GM10248 (cell line): Measurements from ENCODE around the gene NOP9.

Experiments
- CTCF ChIA-PET: fragments of 300-600 bp; sonication (Branson Sonifier 250); formaldehyde crosslinking; extraction: SDS; loops from one replicate; lab custom pipeline; 2021; ENCODE audit warnings: antibody characterized with exemption; lab: Yijun Ruan, JAX
- POLR2A ChIA-PET: fragments of 350-650 bp; sonication (Branson Sonifier 250); formaldehyde crosslinking; extraction: SDS; loops from one replicate; lab custom pipeline; 2020; ENCODE audit warnings: antibody characterized with exemption; lab: Yijun Ruan, JAX
- DNase-seq: peaks from one replicate; pipeline ENCODE4 v3.0.0; 2012; ENCODE audit errors: extremely low spot score
- TF ChIP-seq, protein P1 (sequence below): IDR thresholded peaks from 2 replicates; pipeline ENCODE4 v1.5.1; 2012; ENCODE audit warnings: mild to moderate bottlenecking, low read depth; ENCODE audit errors: extremely low read depth, missing control alignments, control extremely low read depth

Gene NOP9

GRCh38 chr14:24355009-24355408, 55.4 kb downstream of the NOP9 start:
- TF ChIP-seq, protein P1, sequence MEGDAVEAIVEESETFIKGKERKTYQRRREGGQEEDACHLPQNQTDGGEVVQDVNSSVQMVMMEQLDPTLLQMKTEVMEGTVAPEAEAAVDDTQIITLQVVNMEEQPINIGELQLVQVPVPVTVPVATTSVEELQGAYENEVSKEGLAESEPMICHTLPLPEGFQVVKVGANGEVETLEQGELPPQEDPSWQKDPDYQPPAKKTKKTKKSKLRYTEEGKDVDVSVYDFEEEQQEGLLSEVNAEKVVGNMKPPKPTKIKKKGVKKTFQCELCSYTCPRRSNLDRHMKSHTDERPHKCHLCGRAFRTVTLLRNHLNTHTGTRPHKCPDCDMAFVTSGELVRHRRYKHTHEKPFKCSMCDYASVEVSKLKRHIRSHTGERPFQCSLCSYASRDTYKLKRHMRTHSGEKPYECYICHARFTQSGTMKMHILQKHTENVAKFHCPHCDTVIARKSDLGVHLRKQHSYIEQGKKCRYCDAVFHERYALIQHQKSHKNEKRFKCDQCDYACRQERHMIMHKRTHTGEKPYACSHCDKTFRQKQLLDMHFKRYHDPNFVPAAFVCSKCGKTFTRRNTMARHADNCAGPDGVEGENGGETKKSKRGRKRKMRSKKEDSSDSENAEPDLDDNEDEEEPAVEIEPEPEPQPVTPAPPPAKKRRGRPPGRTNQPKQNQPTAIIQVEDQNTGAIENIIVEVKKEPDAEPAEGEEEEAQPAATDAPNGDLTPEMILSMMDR = no peak
- CTCF ChIA-PET = interaction anchor here (1.6 to 1.7 kb wide), 2 partner anchors 10 to 11 kb away, joined by 3 read pairs; no protein-coding TSS in a partner anchor
- POLR2A ChIA-PET = no interaction called here

DNA sequence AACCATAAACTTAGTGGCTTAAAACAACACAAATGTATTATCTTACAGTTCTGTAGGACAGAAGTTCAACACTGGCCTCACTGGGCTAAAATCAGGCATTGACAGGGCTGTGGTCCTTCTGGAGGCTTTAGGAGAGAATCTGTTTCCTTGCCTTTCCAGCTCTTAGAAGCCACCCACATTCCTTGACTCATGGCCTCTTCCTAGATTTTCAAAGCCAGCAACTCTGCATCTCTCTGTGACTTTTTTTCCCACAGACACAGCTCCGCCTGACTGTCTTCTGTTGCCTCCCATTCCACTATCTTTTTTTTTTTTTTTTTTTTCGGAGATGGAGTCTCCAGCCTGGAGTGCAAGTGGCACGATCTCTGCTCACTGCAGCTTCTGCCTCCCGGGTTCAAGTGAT, 56.6 kb downstream of the NOP9 start:
- POLR2A ChIA-PET = no interaction called here
- TF ChIP-seq, protein P1 = no peak
- DNase-seq = no peak
- CTCF ChIA-PET = interaction anchor here (1.2 to 1.7 kb wide), 2 partner anchors 11 to 23 kb away, joined by 3 to 5 read pairs; no protein-coding TSS in a partner anchor

More at GRCh38 chr14:24355009-24355408, 55.4 kb downstream of the NOP9 start:
- DNase-seq = no peak
